Measurements from ENCODE around the gene PTPRD.

PTPRD gene

DNA sequence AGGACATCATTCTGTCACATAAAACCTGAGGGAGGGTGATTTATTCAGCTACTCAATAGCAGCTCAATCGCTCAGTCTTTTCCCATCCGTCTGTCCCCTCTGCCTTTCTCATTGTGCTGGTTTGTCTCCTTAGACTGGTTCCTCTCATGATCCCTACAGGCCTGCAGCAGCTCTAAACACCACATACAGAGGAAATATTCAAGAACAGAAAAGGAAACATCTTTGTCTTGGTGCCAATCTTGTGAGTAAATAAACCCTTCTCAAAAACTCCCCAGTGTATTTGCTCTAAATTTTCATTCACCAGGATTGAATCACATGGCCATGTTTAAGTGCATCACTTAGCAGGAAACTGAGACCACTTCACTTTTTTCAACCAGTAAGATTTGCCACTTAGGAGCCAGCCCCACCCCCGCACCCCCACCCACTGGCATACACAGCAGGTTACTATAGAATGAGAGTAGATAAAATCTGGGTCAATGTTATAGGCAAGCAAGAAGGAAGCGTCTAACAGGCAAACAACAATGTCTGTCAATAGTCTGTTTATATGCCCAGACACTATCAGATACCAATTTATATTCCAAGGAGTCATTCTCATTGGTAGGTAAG, 1917.7 kb downstream of the PTPRD start:
- DNase-seq = no peak

DNA sequence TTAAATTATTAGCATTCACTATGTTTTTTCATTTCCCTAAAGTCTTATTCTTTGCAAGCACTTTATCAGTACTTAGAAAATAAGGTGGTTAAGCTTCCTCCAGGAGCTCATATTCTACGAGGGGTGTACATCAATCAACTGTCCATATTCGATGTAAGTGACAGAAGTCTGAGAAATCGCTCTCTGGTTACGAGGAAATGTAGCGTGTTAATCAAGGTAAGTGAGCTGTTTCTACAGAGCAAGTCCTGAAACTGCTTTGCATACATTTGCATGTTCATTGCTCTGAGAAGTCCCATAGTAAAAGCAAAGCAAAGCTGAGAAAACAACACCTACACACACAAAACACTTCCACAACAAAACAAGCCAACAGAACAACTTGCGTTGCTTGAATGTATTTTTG, 1919.3 kb downstream of the PTPRD start:
- DNase-seq = no peak

DNA sequence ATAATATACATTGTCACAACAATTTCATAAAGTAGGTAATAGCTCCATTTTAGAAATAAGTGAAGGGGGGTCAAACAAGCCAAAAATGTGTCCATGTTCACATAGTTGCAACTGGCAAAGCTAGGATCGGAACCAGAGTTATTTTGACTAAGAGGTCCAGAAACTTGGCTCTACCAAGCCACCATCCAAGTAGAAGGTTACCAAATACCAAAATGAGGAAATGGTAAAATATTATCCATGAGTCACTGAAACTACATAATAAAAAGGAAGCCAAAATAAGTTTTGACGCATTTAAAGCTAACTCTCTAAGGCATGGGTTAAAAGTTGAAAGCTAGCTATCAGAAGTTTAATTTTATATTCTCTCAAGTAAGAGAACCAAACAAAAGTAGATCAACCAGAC, 1926.3 kb downstream of the PTPRD start:
- no peak for DNase-seq

DNA sequence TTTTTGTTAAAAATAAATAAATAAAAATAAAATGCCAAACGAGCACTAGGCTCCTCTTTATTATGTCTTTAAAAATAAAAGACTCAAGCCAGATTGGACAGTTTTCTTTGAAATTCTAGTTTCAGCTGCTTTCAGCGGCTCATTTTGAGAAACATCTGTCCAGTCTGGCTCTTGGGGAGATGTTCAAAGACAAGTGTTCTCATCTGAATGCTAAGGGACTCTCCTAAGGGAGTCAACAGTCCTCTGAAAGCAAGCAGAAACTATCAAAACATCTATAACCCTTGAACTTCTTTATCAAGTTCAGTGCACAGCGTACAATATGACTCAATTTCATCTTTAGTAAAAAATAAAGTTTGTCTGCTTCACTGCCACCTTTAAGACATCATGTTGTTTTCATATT, 1927.0 kb downstream of the PTPRD start:
- DNase-seq = no peak

DNA sequence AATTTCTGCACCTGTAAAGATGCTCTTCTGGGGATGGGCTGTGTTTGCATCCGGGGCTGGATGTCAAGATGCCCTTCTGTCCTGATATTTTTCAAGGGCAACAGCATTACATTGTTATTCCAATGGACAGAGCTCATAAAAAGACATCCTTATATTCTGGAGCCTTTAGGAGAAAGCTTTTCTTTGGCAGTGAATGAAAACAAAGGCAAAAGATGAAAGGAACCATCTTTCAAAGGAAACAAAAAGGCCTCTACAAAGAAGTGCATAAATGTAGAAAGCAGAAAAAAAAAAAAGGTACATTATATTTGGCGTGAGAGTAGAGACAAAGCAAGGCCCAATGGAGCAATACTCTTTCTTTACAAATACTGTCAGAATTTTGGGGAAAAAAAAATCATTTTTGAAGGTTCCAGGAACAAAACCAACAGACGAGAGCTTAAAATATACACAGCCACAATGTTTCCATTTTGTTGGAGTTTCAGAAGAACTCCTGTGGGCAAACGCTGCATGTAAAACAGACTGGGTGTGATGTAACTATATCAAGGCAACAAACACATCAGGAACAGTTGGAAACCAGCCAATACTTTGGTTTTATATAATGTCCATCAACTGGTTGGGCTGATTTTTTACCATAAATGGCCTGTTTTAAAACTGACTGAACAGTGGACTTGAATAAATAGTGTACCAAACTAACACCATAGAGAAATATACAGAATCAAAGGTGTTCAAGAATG, 1927.7 kb downstream of the PTPRD start:
- no peak for DNase-seq

DNA sequence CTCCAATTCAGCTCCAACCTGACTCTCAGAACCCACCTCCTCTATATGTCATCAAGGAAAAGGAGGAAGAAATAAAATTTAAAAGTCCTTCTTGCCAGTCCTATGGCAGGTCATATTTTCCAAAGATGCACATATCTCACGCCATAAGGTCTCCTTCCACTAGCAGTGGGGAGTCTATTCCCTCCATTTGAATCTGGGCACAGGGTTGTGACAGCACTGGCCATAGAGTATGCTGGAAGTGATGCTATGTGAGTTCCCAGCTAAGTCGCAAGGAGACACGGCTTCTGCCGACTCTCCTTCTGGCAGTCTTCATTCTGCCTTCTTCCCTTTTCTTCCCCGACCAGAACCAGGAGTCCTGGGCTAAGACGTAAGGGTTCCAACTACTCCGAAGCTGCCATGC, 1929.3 kb downstream of the PTPRD start:
- DNase-seq = no peak

DNA sequence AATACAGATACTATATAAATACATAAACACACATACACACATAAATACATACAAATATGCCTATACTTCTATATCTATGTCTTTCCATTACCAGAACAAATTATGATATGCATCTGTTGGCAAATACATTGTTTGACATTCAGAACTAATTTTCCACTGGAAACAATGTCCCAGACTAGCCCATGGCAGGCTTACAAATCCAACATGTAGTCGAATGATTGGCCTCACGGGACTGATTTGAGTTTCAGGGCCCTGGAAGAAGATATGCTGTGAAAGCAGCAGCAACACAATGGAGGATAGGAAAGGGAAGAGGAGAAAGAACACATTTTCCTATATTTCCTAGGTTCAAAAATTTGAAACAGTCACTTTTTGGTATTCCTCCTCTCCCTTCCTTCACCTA, 1932.1 kb downstream of the PTPRD start:
- DNase-seq = no peak

DNA sequence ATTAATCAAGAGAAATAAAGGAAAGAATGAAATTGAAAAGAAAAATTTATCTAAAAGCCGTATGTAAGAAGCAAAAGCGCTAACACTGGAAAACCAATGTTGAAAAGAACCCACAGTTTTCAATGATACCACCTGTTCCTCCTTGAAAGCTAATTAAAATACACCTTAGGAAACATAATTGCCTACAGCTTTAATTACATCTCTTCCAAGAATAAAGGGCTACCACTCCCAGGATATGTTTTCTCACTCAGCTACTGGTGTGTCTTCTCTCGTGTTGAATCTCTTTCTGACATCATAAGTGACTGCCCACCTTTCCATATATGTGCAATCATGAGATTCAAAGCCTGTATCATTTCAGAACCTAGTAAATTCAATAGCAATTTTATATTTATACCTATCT, 1932.6 kb downstream of the PTPRD start:
- DNase-seq = no peak

DNA sequence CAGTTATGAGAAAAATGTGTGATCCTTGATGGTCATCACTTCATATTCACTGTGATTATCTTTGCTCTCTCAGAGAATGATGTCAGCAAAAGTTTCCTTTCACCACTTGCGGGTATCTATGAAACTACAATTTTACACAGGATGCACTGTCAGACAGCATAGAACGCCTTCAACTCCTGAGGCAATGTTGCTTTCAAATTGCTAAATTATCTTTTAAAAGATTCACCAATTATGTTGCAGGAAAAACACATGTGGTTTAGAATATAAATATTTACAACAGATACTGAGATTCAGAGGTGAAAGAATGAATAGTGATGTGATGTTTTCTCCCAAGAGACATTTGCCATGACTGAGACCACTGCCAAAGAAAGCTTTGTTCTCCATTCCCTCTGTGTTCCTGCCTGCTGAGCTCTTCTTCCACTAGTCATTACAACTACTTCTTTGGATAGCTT, 1933.4 kb downstream of the PTPRD start:
- no peak for DNase-seq

DNA sequence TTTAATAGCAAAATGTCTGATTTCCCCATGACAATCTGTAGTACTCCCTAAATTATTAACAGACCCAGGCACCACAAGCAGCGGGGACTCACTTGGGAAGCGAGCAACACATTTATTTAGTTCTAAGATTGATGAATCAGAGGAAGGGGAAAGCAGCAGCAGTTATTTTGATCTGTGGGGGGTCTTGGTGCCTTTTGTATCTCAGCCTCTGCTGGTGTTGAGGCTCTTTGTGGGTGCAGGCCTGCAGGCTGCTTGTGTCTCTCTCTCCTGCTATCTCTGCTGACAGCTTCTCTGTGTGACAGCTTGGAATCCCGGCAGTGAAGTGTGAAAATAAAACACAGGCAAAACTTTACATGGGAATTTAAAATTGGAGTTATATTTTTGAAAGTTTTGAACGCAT, 1935.1 kb downstream of the PTPRD start:
- DNase-seq = no peak

DNA sequence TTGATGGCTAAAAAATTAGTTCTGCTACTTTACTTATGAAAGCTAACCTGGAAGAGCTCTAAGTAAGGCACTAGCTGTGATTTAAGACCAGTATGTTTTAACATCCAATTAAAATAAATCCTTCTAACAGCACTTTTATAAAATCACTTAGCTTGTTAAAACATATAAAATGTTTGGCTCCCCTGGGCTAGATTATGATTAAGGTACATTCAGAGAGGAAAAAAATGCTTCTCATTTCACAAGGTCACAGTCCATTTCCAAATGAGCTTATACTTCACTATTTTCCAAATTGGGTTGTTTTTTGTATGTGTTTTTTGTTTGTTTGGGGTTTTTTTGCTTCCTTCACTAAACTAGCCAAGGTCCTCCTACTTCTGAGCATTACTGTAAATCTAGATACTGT, 1938.3 kb downstream of the PTPRD start:
- DNase-seq = no peak

DNA sequence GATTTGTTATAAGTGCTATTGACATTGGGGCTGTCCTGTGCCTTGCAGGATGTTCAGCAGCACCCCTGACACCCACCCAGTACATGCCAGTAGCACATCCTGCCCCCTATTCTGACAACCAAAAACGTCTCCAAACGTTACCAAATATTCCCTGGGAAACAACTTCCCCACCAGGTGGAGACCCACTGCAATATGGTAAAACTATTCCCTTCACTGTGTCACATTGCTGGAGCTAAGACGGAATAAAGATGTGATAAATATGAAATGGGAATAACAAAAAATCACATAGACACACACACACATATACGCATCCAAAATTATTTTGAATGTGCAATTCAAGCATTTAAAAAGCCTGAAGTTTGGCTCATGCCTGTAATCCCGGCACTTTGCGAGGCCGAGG, 1939.0 kb downstream of the PTPRD start:
- no peak for DNase-seq

DNA sequence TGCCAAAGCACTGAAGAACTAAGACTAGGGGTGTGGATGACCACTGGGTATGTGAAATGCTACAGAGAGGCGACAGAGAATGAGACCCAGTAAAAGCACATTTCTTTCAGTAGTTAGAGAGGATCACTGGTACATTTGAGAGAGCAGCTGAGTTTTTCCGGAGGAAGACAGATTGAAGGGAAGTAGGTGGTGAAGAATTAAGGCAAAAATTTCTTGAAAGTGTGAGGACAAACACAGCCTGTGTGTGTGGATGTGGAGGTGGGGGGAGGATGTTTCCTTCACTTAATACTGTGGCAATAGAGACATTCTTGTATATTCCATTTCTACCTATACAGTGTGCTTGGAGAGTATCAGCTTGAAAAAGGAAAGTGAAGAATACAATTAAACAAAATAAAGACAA, 1942.1 kb downstream of the PTPRD start:
- no peak for DNase-seq

DNA sequence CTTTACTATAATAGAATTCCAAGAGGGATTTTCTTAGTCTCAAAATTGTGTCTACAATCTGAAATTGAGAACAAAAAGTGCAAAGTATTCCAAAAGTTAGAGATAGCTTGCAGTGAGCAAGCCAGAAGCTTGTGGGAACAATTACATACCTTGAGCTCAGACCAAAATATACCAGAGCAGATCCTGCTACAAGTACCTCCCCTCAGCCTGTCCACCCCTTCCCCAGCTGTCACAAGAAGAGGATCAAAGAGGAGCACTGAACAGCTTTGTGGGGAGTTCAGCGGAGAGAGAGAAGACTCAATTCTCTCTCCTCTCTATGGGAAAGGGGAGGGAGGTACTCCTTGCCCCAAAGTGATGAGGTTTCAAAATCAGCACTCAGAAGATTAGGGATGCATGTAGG, 1944.1 kb downstream of the PTPRD start:
- no peak for DNase-seq

DNA sequence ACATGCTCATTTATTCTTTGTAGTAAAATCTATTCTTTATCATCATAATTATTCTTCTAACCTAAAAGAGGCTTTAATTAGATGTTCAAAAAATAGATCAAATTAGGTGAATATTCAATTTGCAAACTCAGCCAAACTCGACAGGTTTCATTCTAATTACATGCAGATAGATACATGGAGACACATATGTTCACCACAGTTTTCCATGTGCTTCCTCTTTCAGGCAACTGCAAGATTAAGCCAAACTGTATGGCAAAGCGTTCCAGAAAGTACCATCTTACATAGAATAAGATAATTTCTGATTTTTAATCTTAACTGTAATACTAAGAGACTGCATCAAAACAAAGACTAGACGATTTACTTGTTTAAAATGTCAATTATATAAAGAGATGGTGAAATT, 1944.6 kb downstream of the PTPRD start:
- no peak for DNase-seq

DNA sequence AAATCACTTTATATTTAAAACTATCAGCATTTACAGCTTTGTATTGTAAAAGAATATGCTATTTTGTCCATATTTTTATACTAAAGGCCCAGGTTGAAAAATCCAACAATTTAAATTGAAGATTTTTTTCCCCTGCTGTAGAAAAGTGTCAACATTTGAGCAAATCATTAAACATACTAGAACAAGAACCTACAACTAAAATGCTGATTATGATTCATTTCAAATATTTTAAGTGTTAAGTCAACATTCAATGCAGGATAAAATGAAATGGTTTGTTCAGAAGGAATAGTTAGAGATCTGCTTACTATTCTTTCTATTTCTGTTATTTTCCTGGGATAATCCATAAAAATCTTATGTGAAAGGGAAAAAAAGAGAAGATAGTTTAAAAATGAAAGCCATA, 1946.7 kb downstream of the PTPRD start:
- DNase-seq = no peak

DNA sequence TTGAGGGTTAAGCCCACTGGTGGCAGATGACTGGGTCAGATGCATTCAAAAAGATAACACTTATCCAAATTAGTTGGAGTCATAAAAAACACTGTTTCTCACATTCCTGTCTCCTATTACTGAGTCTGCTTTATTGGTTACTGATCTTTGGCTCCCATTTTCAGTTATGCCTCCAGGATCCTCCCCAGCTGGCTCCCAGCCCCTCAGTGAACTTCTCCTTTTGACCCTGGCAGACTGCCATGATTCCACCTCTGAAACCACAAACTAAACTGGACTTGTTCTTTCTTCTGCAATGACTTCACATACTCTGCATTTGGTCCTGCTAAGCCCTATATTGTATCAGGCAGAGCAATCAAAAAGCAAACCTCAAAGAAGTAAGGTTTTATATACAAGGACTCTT, 1952.4 kb downstream of the PTPRD start:
- no peak for DNase-seq

DNA sequence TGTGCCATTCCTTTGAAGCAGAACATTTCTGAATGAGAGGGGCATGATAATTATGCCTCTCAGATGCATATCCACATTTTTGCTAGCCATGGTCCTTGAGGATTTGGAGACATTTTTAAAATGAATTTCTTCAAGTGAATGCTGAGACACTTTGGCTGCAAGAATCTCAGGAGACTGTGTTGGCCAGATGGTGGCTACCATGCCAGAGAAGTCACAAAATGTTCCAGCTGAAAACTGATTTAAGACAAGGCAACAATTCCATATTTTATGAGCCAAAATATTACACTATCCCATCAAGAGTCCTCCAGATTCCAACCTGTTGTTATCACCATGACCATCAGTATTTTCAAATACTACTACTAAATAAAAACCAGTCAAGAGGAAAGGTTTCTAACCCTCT, 1953.7 kb downstream of the PTPRD start:
- no peak for DNase-seq

DNA sequence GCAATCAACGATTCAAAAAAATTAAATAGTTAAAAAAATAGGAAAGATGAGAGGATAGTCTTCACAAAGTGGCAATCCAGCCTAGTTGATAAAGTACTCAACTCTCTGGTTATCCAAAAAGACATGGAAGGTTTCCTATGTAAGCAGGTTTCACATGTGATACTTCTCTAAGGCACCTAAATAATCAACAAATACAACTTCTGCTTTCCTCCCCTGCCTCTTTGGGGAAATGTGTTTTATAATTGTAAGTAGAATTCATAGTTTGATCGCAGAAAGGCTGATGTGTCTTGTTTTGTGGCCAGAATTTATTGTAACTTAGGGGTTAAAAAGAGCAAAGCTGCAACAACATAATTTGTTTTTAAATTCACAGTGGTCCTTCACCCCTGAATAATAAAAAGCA, 1957.7 kb downstream of the PTPRD start:
- DNase-seq = no peak

DNA sequence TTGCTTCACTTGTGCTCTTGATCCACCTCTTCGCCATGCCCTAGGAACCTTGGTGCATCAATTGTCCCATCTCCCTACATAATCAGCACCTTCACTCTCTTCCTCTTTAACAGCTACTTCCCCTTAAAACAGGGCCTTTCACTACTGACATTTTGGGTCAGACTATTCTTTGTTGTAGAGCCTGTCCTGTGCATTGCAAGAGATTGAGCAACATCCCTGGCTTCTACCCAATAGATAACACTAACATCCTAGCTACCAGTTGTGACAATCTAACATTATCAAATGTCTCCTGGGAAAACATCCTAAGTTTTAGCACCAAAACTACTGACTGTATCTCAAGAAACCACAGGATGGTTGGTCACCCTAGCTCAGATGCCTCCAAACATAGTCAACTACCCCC, 1958.9 kb downstream of the PTPRD start:
- no peak for DNase-seq

DNA sequence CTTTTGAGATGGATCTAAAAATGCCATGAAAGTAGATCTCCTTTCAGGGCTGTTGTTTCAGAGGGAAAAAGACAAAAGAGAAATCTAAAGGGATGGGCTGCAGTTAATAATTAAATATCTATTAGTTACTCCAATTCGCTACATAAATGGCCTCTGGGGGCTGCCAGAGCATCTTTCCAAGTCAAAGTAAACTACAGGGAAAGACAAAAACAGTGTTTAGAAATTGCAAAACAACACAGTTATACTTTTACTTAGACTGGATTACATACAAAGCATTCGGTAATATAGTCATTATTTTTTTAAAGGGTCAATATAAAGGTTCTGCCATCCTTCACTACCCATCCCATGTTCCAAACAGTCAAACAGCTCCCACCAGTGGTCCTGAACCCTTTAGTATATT, 1959.7 kb downstream of the PTPRD start:
- no peak for DNase-seq

DNA sequence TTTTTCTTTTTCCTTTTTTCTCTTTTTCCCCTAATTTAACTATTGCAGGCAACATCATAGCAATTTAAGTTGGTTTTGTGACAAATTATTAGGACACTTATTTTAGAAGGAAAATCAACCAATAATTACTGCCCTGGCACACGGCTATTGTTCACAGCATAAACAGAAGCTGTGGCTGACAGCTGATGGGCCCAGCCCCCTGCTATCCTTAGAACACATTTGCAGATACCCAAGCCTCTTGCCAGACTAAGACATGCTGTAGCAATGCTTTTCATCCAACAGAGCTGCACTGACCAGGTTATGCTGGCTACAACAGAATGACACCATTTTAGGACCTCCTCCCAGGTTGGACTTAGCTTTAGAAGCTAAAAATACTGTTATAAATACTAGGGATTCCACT, 1960.5 kb downstream of the PTPRD start:
- no peak for DNase-seq

DNA sequence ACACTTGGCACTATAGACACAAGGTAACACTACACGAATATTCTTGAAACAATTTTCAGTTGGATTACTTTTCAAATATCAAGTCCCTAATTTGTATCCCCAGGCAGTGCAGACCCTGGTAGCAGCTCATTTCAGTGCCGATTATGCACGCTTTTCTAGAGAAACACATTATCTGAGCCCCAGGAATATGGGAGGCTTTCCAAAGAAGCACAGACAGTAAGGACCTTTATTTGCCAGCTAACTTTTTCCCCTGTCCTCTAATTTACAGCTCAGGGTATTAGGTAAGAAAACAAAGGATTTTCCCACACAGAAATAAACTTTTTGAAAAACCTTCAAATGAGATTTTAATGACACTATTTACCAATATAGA, 1961.0 kb downstream of the PTPRD start:
- no peak for DNase-seq

DNA sequence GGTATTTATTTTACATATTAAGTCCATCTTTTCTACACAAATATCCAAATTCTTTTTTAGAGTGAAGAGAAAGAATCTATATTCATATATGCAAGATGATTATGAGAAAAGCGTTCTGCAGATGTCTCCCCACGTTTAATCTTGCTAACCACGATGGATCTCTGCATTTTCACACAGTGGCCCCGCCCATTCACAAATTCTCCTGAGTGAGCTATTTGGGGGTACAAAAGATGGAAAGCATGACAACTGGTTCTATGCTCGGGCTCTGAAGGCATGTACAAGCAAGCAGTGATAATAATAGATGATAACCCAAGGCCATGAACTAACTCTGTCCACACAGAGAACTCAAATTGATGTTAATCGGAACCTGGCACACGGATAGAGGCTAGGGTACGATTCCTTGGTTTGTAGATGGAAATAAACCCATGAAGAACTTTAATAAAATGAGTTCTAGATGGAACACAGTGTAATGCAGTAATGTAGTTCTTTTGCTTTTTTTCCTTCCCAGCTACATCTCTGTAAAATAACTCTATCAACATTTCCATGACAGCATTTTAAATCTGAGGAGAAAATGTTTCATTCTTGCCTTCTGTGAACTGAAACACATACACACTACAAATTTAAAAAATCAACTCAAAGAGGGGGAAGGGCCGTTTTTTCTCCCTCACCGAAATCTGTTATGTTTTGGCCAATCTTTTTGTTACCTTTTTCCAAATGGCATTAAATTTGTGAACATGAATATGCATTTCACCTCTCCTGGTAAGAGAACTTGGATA, 1961.5 kb downstream of the PTPRD start:
- no peak for DNase-seq

Data from activated T-cell treated with anti-CD3 and anti-CD28 coated beads for 4 hours (primary cell).